Fibroblast of the aortic adventitia (primary cell): ENCODE results near the gene RHNO1. TPM values are rescaled to one million over a fixed set of nuclear protein-coding genes. Genes with fewer than 3 reads are reported as not detected.

ENCODE experiments used
- DNase-seq: peaks from one replicate; pipeline ENCODE4 v3.0.0-alpha.2; 2010; ENCODE audit warnings: low read depth
- H3K4me3 ChIP-seq: 2 replicates; pipeline ENCODE4 v1.5.1; 2011; ENCODE audit warnings: low read depth, mild to moderate bottlenecking, control low read depth, low read length, moderate library complexity
- total RNA-seq: library from RNA; depleted of rRNA; stranded (reverse); fragments of >200 nt; gene quantifications from 2 replicates; pipeline ENCODE4 v1.2.3, GENCODE V29; 2012; ENCODE audit warnings: low replicate concordance
- TF ChIP-seq, protein P1 (sequence below): IDR thresholded peaks from 2 replicates; pipeline ENCODE4 v1.5.1; 2011; ENCODE audit warnings: mild to moderate bottlenecking, low read length, control low read depth, inconsistent platforms; ENCODE audit not compliant: insufficient read depth

Gene RHNO1
- total RNA-seq, 1 donor: 41.4 TPM

DNA sequence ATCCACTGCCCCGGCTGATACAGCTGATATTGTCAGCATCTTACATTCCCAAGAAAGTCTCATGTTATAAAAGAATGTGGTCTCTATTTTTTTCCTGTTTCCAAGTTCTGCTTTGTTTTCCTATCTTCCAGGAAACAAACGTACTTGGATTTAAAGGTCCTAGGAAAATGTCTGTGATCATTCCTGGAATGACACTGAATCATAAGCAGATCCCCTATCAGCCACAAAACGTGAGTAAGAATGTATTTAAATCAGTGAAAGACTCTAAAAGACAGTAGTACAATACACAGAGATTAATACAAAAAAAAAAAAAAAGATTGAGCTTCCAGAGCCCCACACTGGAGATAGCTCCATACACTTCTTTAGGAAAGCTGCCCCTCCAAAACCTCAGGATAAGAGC lies 60.5 kb downstream of the RHNO1 start:
- TF ChIP-seq, protein P1, sequence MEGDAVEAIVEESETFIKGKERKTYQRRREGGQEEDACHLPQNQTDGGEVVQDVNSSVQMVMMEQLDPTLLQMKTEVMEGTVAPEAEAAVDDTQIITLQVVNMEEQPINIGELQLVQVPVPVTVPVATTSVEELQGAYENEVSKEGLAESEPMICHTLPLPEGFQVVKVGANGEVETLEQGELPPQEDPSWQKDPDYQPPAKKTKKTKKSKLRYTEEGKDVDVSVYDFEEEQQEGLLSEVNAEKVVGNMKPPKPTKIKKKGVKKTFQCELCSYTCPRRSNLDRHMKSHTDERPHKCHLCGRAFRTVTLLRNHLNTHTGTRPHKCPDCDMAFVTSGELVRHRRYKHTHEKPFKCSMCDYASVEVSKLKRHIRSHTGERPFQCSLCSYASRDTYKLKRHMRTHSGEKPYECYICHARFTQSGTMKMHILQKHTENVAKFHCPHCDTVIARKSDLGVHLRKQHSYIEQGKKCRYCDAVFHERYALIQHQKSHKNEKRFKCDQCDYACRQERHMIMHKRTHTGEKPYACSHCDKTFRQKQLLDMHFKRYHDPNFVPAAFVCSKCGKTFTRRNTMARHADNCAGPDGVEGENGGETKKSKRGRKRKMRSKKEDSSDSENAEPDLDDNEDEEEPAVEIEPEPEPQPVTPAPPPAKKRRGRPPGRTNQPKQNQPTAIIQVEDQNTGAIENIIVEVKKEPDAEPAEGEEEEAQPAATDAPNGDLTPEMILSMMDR: no peak
- DNase-seq: no peak
- H3K4me3 ChIP-seq: no peak overlapping the region

Other genes with a start within 250 kb of the RHNO1 start
- 20.9 and 65.5 TPM in 2 replicates for gene FKBP4, start 82.3 kb upstream of the RHNO1 start, total RNA-seq
- 19.1 and 32.6 TPM in 2 replicates for gene ITFG2, start 64.6 kb upstream of the RHNO1 start, total RNA-seq
- not detected in 2 replicates for gene NRIP2, start 42.2 kb upstream of the RHNO1 start, total RNA-seq
- gene TEX52, start 20.2 kb upstream of the RHNO1 start, total RNA-seq: not detected in 2 replicates
- 1.4 and 19.3 TPM in 2 replicates for gene FOXM1, start within 50 bp of the RHNO1 start, total RNA-seq
- gene TULP3, start 13.7 kb downstream of the RHNO1 start, total RNA-seq: 33.3 and 56.6 TPM in 2 replicates
- gene TEAD4, start 82.2 kb downstream of the RHNO1 start, total RNA-seq: 14.6 and 18.9 TPM in 2 replicates
- 8.1 and 19.4 TPM in 2 replicates for gene TSPAN9, start 200.2 kb downstream of the RHNO1 start, total RNA-seq